GM19438 (cell line): Measurements from ENCODE around the gene RPTOR.
A peak's percentile ranks its signal among the peaks of the same experiment; 100 is the strongest.

ENCODE experiments used
- ATAC-seq: cut with Tn5 transposase; IDR thresholded peaks from one replicate; pipeline ENCODE4 v1.9.1; 2021; ENCODE audit warnings: low read depth; ENCODE audit not compliant: unreplicated experiment

The RPTOR gene

GRCh38 chr17:80892019-80892855, 347.6 kb downstream of the RPTOR start:
- peak; percentile 74 for ATAC-seq

- ATAC-seq: no peak
Observed at GRCh38 chr17:80892900-80893603, 348.4 kb downstream of the RPTOR start.

GRCh38 chr17:80893604-80894438, 349.2 kb downstream of the RPTOR start:
- ATAC-seq: no peak

GRCh38 chr17:80894439-80894721, 349.7 kb downstream of the RPTOR start:
- ATAC-seq: no peak

- no peak for ATAC-seq
Observed at GRCh38 chr17:80894726-80895125, 350.1 kb downstream of the RPTOR start.

- no peak for ATAC-seq
Observed at GRCh38 chr17:80895366-80895765, 350.7 kb downstream of the RPTOR start.

- no peak for ATAC-seq
Observed at GRCh38 chr17:80898716-80899115, 354.1 kb downstream of the RPTOR start.

- ATAC-seq: no peak
Observed at GRCh38 chr17:80899402-80900268, 355.0 kb downstream of the RPTOR start.

- no peak for ATAC-seq
Observed at GRCh38 chr17:80901319-80901718, 356.7 kb downstream of the RPTOR start.

GRCh38 chr17:80902197-80902962, 357.7 kb downstream of the RPTOR start:
- no peak for ATAC-seq

- ATAC-seq: no peak
Observed at GRCh38 chr17:80902963-80903611, 358.4 kb downstream of the RPTOR start.

- no peak for ATAC-seq
Observed at GRCh38 chr17:80904036-80904753, 359.6 kb downstream of the RPTOR start.

GRCh38 chr17:80905586-80906230, 361.1 kb downstream of the RPTOR start:
- no peak for ATAC-seq

GRCh38 chr17:80906364-80907259, 362.0 kb downstream of the RPTOR start:
- ATAC-seq: no peak

- no peak for ATAC-seq
Observed at GRCh38 chr17:80907281-80907680, 362.6 kb downstream of the RPTOR start.

GRCh38 chr17:80908211-80908610, 363.6 kb downstream of the RPTOR start:
- no peak for ATAC-seq

GRCh38 chr17:80908776-80909175, 364.1 kb downstream of the RPTOR start:
- no peak for ATAC-seq
